HG03521 (cell line): Measurements from ENCODE around the gene ANXA2R.
"Not testable (repeated sequence)": the region's sequence is repeated elsewhere in the genome, so short reads cannot be mapped to it uniquely, and the experiment has no call there.

Experiments used
- ATAC-seq: cut with Tn5 transposase; IDR thresholded peaks from one replicate; pipeline ENCODE4 v1.9.1; 2021; ENCODE audit warnings: mild to moderate bottlenecking, moderate library complexity; ENCODE audit not compliant: unreplicated experiment

Gene ANXA2R

DNA sequence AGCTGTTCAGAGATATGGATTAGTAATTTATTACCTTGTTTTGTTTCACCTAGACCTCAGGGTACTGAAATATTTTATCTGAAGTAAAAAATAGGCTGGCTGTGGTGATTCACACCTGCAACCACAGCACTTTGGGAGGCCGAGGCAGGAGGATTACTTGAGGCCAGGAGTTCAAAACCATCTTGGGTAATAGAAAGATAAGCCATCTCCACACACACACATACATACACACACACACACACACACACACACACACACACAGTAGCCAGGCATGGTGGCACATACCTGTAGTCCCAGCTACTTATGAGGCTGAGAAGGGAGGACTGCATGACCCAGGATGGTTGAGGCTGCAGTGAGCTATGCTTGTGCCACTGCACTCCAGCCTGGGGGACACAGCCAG lies 3.7 kb downstream of the ANXA2R start:
- ATAC-seq, result no peak

DNA sequence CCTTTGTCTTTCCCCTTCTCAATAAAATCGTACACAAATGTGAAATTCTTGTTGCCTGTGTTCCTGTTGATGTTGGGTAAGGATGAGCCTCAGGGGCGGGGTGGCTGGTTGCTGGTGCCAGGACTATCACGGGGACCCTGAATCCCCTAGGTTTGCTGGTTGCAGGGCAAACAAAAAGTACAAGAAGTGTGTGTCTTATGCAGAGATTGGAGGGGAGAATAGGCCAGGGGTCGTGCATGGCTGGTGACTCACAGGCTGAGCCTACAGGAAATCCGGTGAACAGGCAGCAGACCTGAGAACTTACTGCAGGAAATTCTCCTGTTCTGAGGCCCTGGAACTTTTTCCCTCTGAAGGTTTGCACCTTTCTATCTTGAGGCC lies 5.5 kb downstream of the ANXA2R start:
- no peak for ATAC-seq

DNA sequence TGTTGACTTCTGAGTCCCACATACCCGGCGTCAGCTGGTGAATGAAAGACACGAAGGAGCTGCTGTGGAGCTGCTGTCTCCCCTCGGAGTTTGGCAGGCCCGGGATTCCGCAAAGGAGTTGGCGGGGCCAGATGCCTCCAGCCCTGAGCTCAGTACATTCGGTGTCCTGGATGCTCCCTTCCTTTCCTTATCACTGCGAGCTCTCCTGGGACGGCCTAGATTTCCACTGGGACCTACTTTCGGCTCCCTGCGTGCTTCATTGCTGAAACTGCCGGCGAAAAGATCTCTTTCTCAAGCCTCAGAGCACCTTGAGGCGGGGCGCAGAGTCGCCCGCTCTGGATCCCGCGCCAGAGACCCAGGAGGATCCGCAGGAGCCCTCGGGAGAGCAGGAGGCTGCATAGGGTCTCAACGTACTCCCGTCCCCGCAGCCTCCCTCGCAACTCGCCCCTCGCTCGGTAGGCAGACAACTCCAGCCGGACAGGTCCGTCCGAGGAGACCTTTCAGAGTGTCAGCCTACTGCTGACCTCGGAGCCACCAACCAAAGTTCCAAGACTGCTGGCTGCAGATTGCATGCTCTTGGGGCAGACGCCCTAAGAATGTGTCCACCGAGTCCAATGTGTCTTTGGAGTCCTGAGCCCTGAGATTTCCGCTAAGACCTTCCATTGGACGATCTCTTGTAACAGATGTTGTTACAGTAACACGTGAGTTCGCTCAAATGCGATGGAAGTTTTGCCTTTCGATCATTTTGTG lies 6.1 kb downstream of the ANXA2R start:
- no peak for ATAC-seq

DNA sequence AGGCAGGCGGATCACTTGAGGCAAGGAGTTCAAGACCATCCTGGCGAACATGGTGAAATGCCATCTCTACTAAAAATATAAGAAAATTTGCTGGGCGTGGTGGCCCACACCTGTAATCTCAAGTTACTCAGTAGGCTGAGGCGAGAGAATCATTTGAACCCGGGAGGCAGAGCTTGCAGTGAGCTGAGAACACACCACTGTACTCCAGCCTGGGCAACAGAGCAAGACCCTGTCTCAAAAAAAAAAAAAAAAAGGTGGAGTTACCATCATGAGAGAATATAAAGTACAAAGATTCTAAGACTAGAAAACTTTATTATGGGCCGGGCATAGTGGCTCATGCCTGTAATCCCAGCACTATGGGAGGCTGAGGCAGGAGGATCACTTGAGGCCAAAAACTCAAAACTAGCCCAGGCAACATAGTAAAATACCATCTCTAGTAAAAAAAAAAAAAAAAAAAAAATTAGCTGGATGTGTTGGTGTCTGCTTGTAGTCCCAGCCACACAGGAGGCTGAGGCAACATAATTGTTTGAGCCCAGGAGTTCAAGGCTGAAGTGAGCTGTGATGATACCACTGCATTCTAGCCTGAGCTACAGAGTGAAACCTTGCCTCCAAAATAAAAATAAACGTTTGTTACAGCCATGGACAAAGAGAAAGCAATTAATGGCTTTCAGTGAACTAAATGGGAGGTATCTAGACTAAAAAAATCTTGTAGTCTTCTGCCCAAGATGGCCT lies 12.9 kb downstream of the ANXA2R start:
- no peak for ATAC-seq

DNA sequence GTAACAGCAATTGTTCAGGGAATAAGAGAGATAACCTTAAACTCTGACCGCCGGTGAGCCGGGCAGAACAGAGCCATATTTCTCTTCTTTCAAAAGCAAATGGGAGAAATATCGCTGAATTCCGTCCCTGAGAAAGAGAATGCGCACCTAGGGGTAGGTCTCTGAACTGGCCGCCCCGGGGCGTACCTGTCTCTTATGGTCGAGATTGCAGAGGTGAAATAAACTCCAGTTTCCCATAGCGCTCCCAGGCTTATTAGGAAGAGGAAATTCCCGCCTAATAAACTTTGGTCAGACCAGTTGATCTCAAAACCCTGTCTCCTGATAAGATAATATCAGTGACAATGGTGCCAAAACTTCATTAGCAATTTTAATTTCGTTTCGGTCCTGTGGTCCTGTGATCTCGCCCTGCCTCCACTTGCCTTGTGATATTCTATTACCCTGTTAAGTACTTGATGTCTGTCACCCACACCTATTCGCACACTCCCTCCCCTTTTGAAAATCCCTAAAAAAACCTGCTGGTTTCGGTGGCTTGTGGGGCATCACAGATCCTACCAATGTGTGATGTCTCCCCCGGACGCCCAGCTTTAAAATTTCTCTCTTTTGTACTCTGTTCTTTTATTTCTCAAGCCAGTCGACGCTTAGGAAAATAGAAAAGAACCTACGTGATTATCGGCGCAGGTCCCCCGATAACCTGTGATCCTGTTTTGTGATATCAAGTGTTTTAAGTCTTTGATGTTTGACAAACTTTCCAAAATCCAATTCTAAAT lies 14.8 kb downstream of the ANXA2R start:
- not testable (repeated sequence) for ATAC-seq

DNA sequence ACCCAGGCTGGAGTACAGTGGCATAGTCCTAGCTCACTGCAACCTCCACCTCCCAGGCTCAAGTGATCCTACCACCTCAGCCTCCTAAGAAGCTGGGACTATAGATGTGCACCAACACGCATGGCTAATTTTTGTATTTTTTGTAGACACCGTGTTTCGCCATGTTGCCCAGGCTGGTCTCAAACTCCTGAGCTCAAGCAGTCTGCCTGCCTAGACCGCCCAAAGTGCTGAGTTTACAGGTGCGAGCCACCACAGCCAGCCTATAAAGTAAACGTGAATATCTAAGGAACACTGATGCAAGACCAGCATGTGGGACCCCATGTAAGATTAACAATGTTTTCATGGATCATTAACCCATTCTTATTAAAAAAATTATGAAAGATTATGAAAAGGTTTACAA lies 15.9 kb downstream of the ANXA2R start:
- ATAC-seq, result no peak

DNA sequence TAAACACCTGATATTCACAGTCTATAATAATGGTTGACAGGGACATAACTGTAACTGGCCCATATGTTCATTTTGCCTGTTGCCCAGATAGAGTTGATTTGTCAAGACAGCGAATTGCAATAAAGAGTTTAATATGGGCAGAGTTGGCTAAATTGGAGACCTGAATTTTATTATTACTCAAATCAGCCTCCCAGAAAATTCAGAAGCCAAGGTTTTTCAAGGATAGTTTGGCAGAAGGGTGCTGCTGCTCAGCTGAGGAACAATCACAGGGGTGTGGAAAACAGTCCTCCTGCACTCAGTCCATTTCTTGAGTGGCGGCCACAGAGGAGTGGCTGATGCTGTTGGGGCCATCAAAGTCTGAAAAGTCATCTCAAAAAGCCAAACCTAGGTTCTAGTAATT lies 19.0 kb downstream of the ANXA2R start:
- ATAC-seq, result no peak

DNA sequence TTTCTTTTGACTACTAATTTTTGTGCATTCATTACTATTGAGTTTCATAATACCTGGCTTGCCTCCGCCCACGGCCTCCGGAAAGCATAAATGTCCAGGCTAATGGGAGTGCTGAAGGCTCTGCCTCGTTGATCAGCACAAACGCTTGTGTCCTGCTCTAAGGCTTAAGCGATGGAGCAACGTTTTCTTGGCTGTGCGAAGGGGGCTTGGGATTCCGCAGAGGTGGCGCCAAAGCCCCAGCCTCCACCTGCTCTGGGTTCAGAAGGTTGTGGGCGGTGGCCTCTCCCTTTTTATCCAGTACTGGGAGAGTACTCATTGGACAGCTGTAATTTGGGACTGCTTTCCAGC lies 19.7 kb downstream of the ANXA2R start:
- no peak for ATAC-seq

DNA sequence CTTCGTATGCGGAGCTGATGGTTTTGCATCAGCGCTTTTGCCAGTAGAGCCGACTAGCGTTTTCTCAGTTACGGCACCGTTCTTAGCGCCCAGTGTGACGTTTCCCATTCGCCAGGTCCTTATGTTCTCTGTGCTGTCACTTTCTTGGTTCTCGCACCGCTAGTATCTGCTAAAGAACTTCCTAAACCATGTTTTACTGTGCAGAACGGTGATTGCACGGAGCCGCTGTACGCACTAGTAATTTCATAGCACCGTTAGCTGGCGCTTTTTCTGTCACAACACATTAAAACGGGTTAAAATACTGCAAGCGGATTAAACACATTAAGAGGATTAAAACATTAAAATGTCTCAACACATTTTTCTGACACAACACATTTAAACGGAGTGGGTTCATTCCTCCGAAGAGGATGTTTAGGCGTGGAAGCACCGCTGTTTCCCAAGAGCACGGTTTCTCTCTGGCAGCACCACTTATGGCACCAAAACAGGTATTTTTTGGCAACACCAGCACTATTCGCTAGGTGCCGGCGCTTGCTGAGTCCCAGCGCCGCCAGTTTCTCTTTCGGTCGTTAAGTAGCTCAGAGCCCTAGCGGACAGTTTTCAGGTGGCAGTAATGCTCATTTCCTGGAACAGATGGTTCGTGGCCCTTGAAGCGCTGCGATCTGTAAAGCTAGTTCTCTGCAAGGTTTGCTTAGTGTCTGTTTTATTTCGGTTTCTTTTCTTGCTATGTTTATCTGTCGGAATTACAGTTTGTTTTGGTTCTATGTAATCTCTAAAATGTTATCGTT lies 20.3 kb downstream of the ANXA2R start:
- peak; percentile 69 for ATAC-seq

DNA sequence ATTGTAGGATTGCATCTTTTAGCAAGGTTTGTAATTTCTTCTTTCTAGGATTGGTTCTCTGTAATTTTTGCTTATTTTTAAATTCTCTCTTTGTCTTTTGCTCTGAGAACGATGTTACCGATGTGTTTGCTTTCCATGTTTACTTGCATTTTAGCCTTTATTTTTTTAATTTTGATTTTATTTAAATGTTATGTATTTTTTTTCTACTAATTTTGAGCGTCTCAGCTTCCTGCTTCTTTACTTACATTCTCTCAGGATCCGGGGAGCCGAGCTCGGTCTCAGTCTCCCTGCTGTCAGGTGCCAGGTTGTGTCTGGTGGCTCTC lies 20.9 kb downstream of the ANXA2R start:
- no peak for ATAC-seq

DNA sequence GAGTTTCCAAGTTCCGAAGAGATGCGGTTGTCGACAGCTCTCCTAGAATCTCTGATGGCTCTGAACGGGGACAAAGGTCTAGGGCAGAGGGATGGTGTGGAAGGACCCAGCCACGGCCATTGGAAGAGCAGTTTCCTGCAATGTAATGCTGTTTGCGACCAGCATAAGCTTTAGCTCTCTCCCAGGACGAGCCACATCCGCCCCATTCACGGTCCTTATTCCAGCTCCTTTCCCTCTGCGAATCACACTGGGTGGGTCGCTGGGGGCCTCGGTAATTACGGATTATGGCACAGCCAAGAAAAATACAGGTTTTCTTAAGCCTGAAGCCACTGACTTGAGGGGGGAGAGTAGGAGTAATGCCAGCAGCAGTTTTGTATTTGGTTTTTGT lies 22.7 kb downstream of the ANXA2R start:
- ATAC-seq, result no peak

DNA sequence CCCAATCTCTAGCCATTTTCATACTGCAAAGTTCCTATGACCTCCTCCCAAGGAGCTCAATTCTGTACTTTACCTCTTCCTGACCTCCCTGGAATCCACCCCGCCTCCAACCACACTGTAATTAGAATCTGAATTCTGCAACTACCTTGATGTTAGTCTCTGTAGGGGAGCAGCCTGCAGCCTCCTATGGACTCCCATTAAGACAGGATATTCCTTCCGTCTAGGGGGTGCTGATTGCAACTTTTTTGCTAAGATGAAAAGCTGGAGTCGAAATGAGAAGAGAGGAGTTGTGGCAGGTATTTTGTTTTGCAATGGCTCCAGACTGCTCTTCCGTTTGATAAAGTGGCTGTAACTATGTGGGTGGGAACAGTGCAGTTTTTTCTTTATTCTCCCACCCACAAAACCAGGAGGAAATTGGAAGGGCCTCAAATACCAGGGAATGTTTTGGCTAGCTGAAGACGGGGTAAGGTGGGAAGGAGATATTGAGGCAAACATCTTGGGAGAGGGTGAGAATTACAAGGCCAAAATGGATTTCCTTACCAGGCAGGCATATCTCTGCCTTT lies 23.8 kb downstream of the ANXA2R start:
- no peak for ATAC-seq

DNA sequence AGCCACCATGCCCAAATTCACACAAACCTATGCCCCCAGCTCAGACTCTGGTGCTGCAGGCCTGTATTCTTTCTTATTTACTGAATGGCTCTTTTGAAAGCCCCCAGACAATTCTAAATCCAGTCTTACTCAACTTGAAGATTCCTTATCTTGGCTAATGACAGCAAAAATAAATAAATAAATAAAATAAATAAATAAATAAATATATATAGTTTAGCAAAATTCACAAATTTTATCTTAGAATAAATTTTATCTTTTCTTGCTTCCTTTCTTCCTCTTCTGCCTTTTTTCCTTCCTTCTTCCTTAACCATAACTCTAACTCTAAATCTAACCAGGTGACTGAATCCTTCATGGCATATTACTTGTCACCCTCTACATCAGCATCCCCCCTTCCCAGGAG lies 25.6 kb downstream of the ANXA2R start:
- no peak for ATAC-seq

DNA sequence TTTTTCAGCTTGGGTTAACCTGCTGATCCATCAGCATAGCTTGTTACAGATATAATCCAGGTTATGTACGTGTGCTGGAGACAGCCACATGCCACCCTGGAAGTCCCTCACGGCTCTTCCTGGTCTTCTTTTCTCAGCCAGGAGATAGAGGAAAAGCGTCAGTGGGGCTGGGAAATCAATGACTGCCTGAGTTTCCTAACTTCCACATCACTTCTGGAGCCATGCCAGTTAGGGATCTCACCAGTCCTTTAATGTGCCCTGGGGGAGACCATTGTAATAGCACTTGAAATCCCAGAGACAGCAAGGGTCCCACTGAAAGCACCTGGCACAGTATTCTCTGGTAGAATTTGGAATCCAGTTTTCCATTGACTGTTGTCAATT lies 29.2 kb downstream of the ANXA2R start:
- no peak for ATAC-seq

DNA sequence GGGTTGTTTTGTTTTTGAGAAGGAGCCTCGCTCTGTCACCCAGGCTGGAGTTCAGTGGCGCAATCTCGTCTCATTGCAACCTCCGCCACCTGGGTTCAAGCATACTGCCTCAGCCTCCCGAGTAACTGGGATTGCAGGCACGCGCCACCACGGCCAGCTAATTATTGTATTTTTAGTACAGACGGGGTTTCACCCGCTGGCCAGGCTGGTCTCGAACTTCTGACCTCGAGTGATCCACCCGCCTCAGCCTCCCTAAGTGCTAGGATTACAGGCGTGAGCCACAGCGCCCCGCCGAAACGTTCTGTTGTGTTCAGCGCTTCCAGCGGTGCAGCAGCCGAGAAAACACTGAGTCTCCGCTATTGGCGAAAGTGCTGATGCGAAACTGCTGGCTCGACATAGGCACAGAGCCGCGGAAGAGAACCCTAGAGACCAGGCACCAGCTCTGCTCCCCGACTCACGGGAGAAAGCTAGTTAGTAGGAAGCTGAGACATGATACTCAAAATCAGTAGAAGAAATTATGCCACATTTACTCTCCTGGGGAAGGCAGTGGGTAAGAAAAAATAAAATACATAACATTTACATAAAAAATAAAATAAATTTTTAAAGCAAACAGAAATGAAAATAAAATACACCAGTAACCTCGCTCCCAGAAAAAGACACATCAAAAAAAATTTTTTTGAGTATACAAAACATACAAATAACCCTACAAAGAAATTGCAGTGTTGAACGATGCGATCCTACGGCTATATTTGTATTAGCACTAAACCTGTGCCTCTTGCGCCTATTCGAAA lies 31.6 kb downstream of the ANXA2R start:
- peak; percentile 32 for ATAC-seq

DNA sequence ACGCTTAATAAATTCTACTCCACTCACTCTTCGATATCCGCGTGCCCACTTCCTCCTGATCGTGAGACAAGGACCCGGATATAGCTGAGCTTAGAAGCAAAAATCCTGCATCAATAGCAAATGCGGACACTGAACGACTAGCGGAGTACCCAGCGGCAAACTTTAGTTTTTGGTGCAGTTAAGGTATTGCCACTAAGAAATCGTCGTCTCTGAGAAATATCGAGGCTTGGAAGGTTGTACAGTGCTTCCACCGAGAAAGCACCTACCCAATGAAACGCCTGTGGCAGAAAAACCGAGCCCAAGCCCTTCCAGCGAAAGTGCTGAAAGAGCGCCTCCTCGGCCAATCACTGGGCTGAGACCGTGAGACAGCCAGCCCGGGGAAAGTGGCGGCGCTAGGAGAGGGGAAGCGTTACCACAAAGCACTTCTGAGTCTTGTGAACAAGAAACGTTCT lies 32.2 kb downstream of the ANXA2R start:
- ATAC-seq, result peak; percentile 42

DNA sequence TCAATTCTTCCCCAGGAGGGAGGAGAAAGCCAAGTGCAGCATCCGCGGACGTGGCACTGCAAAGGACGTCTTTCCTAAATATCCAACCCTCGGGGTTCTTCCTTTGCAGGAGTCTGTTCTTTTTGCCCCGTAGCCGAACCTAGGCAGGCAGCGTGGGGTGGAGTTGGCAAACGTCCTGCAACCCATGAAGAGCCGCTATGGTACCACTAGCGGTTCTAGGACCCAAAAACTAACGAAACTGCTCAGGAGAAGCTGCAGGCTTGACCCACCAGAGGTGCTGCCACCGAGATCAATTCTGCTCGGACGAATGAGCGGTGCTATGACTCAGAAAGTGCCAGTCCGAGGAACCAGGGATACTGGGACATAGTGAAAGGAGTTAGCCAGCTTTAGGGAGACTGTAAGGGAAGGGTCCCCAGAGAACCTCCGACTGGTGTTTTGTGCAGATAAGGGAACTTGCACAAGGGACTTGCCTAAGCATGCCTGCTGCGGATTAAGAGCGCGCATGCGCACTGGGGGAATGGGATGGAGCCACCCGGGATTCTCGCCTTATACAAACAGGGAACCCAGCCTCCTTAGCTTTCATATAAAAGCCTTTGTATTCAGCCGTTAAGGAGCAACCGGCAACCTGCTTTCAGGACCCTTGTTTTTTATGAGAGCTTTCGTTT lies 32.7 kb downstream of the ANXA2R start:
- ATAC-seq, result peak; percentile 8

DNA sequence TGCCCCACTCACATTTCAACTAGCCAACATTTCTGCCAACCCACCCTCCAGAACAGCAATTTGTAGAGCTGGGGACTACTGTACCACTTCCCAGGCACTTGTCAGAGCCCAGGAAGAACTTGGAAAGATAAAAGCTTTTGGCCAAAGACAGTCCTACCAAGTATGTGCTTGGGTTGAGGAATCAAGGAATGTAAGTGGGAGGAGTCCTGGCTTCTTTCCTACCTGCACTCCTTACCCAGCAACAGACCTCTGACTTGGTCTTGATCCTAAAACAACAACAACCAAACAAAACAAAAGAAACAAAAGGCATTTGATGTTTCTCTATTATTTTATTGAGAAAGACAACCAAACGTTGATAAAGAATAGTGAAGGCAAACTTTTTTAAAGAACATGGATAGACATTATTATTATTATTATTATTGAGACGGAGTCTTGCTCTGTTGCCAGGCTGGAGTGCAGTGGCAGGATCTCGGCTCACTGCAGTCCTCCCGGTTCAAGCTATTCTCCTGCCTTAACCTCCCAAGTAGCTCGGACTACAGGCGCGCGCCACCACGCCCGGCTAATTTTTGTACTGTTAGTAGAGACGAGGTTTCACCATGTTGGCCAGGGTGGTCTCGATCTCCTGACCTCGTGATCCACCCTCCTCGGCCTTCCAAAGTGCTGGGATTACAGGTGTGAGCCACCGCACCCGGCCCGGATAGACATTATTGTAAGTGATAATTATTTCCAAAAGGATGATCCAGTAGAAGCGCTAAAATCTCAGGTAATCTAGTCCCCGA lies 33.5 kb downstream of the ANXA2R start:
- ATAC-seq, result no peak

DNA sequence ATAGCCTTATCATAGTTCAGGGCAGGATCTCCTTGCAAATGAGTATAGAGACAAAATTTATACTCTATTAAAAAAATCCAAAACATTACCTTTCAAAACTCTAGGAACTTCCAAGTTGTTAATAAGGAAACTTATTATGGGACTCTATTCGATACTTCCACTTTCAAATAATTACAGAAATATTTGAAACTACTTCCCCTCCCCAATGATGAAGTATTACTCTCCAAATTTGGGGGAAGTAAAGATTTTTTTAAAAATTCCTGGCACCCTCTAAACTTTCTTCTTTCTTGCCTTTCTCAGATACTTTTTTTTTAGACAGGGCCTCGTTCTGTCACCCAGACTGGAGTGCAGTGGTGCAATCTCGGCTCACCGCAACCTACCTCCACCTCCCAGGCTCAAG lies 35.1 kb downstream of the ANXA2R start:
- no peak for ATAC-seq
